Hepatocyte (in vitro differentiated cells): ENCODE data around the gene IL4I1.

Source experiments
- CTCF ChIP-seq: fragments of 200-600 bp; sonication (generic); IDR thresholded peaks from 2 replicates; pipeline ENCODE4 v1.5.1; 2016; ENCODE audit warnings: antibody characterized with exemption, mild to moderate bottlenecking; ENCODE audit not compliant: poor library complexity
- EZH2 ChIP-seq: fragments of 200-600 bp; sonication (generic); IDR thresholded peaks from 2 replicates; pipeline ENCODE4 v1.6.1; 2016; ENCODE audit warnings: antibody characterized with exemption, mild to moderate bottlenecking, borderline replicate concordance

DNA sequence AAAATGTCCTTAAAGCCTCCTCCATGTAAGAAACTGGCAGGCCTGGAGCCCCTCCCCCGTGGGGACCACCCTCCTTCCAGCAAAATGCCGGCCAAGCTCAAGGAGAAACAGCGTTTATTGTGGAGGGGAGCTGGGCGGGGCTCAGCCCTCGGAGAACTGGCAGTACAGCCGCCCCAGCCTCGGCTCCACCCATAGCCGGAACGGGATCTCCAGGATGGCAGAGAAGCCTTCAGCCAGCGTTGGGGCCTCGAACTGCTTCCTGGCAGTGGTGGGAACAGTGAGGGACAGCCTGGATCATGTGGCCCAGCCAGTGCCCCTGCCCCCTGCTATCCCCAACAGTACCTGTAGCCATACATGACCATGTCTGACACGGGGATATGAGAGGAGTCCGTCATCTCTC, 35.6 kb downstream of the IL4I1 start:
- TF ChIP-seq CTCF: no peak
- no peak for TF ChIP-seq EZH2
